H1 (cell line): ENCODE results near the gene KRT37. TPM values are rescaled to one million over a fixed set of nuclear protein-coding genes. Genes with fewer than 3 reads are reported as not detected.

ENCODE experiments used
- CTCF ChIA-PET: fragments of 300-600 bp; sonication (Branson Sonifier 250); formaldehyde crosslinking; loops from one replicate; lab custom pipeline; 2021; ENCODE audit not compliant: partially characterized antibody; lab: Charles Lee
- POLR2A ChIA-PET: fragments of 300-600 bp; sonication (Branson Sonifier 250); formaldehyde crosslinking; loops from one replicate; lab custom pipeline; 2021; ENCODE audit warnings: inconsistent platforms; ENCODE audit not compliant: partially characterized antibody; lab: Charles Lee
- DNase-seq, 2 experiments: peaks; one replicate each; pipeline versions ENCODE4 v3.0.0 to v3.0.0-alpha.2; 2010 to 2022; ENCODE audit warnings: low spot score in 2 of 2, low read depth in 1 of 2, mixed read lengths in 1 of 2
- FAIRE-seq: peaks from 2 replicates; lab custom pipeline; 2011; peaks lifted over from hg19 to GRCh38; lab: Jason Lieb, UNC
- H2AFZ ChIP-seq: 2 replicates; pipeline ENCODE4 v1.8.1; 2012; ENCODE audit warnings: low read length, inconsistent platforms
- H2AK5ac ChIP-seq: 2 replicates; pipeline ENCODE4 v1.6.1; 2013; ENCODE audit warnings: low read depth, low read length
- H2BK120ac ChIP-seq: replicated peaks from 2 replicates; pipeline ENCODE3; 2013; ENCODE audit warnings: low read depth, low read length, inconsistent platforms
- H2BK12ac ChIP-seq: 2 replicates; pipeline ENCODE4 v1.6.1; 2013; ENCODE audit warnings: low read depth, low read length
- H2BK15ac ChIP-seq: 2 replicates; pipeline ENCODE4 v1.6.1; 2013; ENCODE audit warnings: low read length
- H2BK20ac ChIP-seq: 2 replicates; pipeline ENCODE4 v1.6.1; 2013; ENCODE audit warnings: low read length
- H2BK5ac ChIP-seq: 2 replicates; pipeline ENCODE4 v1.6.1; 2013; ENCODE audit warnings: low read depth, low read length
- H3K14ac ChIP-seq: 2 replicates; pipeline ENCODE4 v1.6.1; 2013; ENCODE audit warnings: inconsistent platforms; ENCODE audit not compliant: insufficient read length
- H3K18ac ChIP-seq: 2 replicates; pipeline ENCODE4 v1.6.1; 2013; ENCODE audit warnings: low read length; ENCODE audit errors: extremely low read depth
- H3K23ac ChIP-seq: 2 replicates; pipeline ENCODE4 v1.6.1; 2013; ENCODE audit warnings: inconsistent platforms; ENCODE audit not compliant: insufficient read length
- H3K23me2 ChIP-seq: 2 replicates; pipeline ENCODE4 v1.6.1; 2013; ENCODE audit warnings: low read depth, low read length
- H3K27ac ChIP-seq: 2 replicates; pipeline ENCODE4 v1.6.1; 2011; ENCODE audit warnings: low read depth, low read length, inconsistent platforms
- H3K27me3 ChIP-seq, 4 experiments: replicated peaks in 1 of 4; 1 replicate in 1 of 4; 2 replicates in 3 of 4; pipeline versions ENCODE4 v1.6.1 to v1.8.1; 2011 to 2013; ENCODE audit warnings: low read length in 3 of 4, mild to moderate bottlenecking in 3 of 4, inconsistent platforms in 2 of 4, mixed read lengths in 2 of 4, moderate library complexity in 1 of 4; ENCODE audit not compliant: control insufficient read depth in 3 of 4, insufficient read depth in 3 of 4; ENCODE audit errors: extremely low read depth in 1 of 4
- H3K36me3 ChIP-seq, 4 experiments: 2 replicates each; pipeline versions ENCODE4 v1.6.1 to v1.8.1; 2011 to 2013; ENCODE audit warnings: mild to moderate bottlenecking in 4 of 4, low read length in 3 of 4, moderate library complexity in 2 of 4, control low read depth in 1 of 4, inconsistent platforms in 1 of 4; ENCODE audit not compliant: insufficient read depth in 4 of 4, control insufficient read depth in 2 of 4
- H3K4ac ChIP-seq: replicated peaks from 2 replicates; pipeline ENCODE3; 2013; ENCODE audit warnings: low read length, low read depth, mixed read lengths, inconsistent platforms; ENCODE audit not compliant: insufficient read length
- H3K4me1 ChIP-seq, 4 experiments: replicated peaks in 1 of 4; 1 replicate in 1 of 4; 2 replicates in 3 of 4; pipeline versions ENCODE4 v1.6.1 to v1.8.1; 2011 to 2013; ENCODE audit warnings: low read length in 3 of 4, inconsistent platforms in 2 of 4, mixed read lengths in 1 of 4; ENCODE audit not compliant: insufficient read depth in 4 of 4, control insufficient read depth in 3 of 4
- H3K4me2 ChIP-seq, 2 experiments: 2 replicates each; pipeline versions ENCODE4 v1.6.1 to v1.8.1; 2011 to 2013; ENCODE audit warnings: low read depth in 2 of 2, low read length in 2 of 2, control low read depth in 1 of 2, inconsistent platforms in 1 of 2, mild to moderate bottlenecking in 1 of 2; ENCODE audit not compliant: insufficient read depth in 1 of 2
- H3K4me3 ChIP-seq, 4 experiments: fragments of 200-600, 300-600 bp in 1 of 4; sonication (generic), shearing (Covaris generic), sonication (Bioruptor Twin) in 1 of 4; 2 replicates each; pipeline versions ENCODE4 v1.5.1 to v1.8.1; 2011 to 2016; ENCODE audit warnings: low read length in 4 of 4, low read depth in 3 of 4, control low read depth in 2 of 4, inconsistent platforms in 2 of 4, mild to moderate bottlenecking in 2 of 4, mixed read lengths in 1 of 4, moderate library complexity in 1 of 4; ENCODE audit not compliant: insufficient read depth in 2 of 4; ENCODE audit errors: extremely low read depth in 1 of 4
- H3K56ac ChIP-seq: replicated peaks from 2 replicates; pipeline ENCODE3; 2013; ENCODE audit warnings: low read depth, mild to moderate bottlenecking, mixed read lengths, low read length, inconsistent platforms; ENCODE audit not compliant: insufficient read length
- H3K79me1 ChIP-seq: 2 replicates; pipeline ENCODE4 v1.6.1; 2013; ENCODE audit warnings: low read depth, low read length, control low read depth
- H3K79me2 ChIP-seq, 2 experiments: 2 replicates each; pipeline versions ENCODE4 v1.6.1 to v1.8.1; 2012 to 2013; ENCODE audit warnings: low read length in 2 of 2, mild to moderate bottlenecking in 2 of 2, inconsistent platforms in 1 of 2; ENCODE audit not compliant: insufficient read depth in 2 of 2, control insufficient read depth in 1 of 2
- H3K9ac ChIP-seq, 4 experiments: replicated peaks in 1 of 4; 1 replicate in 1 of 4; 2 replicates in 3 of 4; pipeline versions ENCODE4 v1.6.1 to v1.8.1; 2011 to 2013; ENCODE audit warnings: low read depth in 3 of 4, low read length in 3 of 4, control low read depth in 2 of 4, mild to moderate bottlenecking in 2 of 4, moderate library complexity in 2 of 4, inconsistent platforms in 1 of 4; ENCODE audit errors: extremely low read depth in 1 of 4
- H3K9me3 ChIP-seq, 2 experiments: 2 replicates each; pipeline versions ENCODE4 v1.6.1 to v1.8.1; 2012 to 2013; ENCODE audit warnings: mild to moderate bottlenecking in 2 of 2, moderate library complexity in 2 of 2, control low read depth in 1 of 2, inconsistent platforms in 1 of 2, low read depth in 1 of 2, low read length in 1 of 2, mixed read lengths in 1 of 2; ENCODE audit not compliant: insufficient read depth in 2 of 2
- H4K20me1 ChIP-seq, 2 experiments: replicated peaks in 1 of 2; 2 replicates each; pipeline versions ENCODE3 to v1.8.1; 2011 to 2013; ENCODE audit warnings: inconsistent platforms in 2 of 2, low read length in 2 of 2, mild to moderate bottlenecking in 1 of 2; ENCODE audit not compliant: insufficient read depth in 2 of 2, control insufficient read depth in 1 of 2
- H4K5ac ChIP-seq: 2 replicates; pipeline ENCODE4 v1.6.1; 2013; ENCODE audit warnings: low read length, low read depth, mixed read lengths, inconsistent platforms; ENCODE audit not compliant: insufficient read length
- H4K8ac ChIP-seq: 2 replicates; pipeline ENCODE4 v1.8.0; 2013; ENCODE audit warnings: mild to moderate bottlenecking, moderate library complexity, low read length, inconsistent platforms; ENCODE audit not compliant: insufficient read depth; ENCODE audit errors: extremely low read depth
- H4K91ac ChIP-seq: replicated peaks from 2 replicates; pipeline ENCODE3; 2013; ENCODE audit warnings: low read length, mixed read lengths, inconsistent platforms; ENCODE audit not compliant: insufficient read length
- CHD2 ChIP-seq: IDR thresholded peaks from 2 replicates; pipeline ENCODE4 v1.6.1; 2012; ENCODE audit warnings: low read length, improper control_type of control experiment
- CREB1 ChIP-seq: IDR thresholded peaks from 2 replicates; pipeline ENCODE4 v1.6.1; 2012; ENCODE audit warnings: inconsistent platforms
- KDM1A ChIP-seq: fragments of 200-600, 300-600 bp; sonication (generic); IDR thresholded peaks from 2 replicates; pipeline ENCODE4 v1.7.1; 2016; ENCODE audit warnings: mild to moderate bottlenecking, low read length, borderline replicate concordance
- NANOG ChIP-seq: IDR thresholded peaks from 2 replicates; pipeline ENCODE4 v1.6.1; 2011; ENCODE audit warnings: low read length, low read depth, mild to moderate bottlenecking, inconsistent platforms; ENCODE audit not compliant: insufficient read depth, poor library complexity, severe bottlenecking
- POLR2AphosphoS5 ChIP-seq: IDR thresholded peaks from 2 replicates; pipeline ENCODE4 v1.6.1; 2011; ENCODE audit warnings: low read depth, low read length
- SIN3A ChIP-seq, 2 experiments: IDR thresholded peaks in 1 of 2; conservative IDR thresholded peaks in 1 of 2; 2 replicates each; pipeline ENCODE4 v1.6.1; 2011 to 2012; ENCODE audit warnings: low read length in 2 of 2, improper control_type of control experiment in 1 of 2, low read depth in 1 of 2, mild to moderate bottlenecking in 1 of 2
- SIRT6 ChIP-seq: IDR thresholded peaks from one replicate; pipeline ENCODE4 v1.7.1; 2012; ENCODE audit warnings: low read length, inconsistent platforms
- ZNF274 ChIP-seq: IDR thresholded peaks from 2 replicates; pipeline ENCODE4 v1.7.0; 2012; ENCODE audit warnings: low read length, borderline replicate concordance; ENCODE audit errors: extremely low read depth
- WGBS, 2 experiments: shearing (Covaris generic) in 1 of 2; methylation state at CpG; one replicate each; pipeline versions ENCODE4 v1.1.6 to v1.1.7; 2013 to 2015; ENCODE audit warnings: low lambda C conversion rate in 2 of 2, mixed read lengths in 2 of 2, inconsistent platforms in 1 of 2, low coverage in 1 of 2, missing lambda C conversion rate in 1 of 2; ENCODE audit not compliant: insufficient replicate concordance in 2 of 2, insufficient coverage in 1 of 2, insufficient read length in 1 of 2; ENCODE audit errors: extremely low coverage in 1 of 2, missing lambda C conversion rate in 1 of 2; 5-methylcytosine and 5-hydroxymethylcytosine counted together
- polyA plus RNA-seq, 7 experiments: library from polyadenylated mRNA; depleted of rRNA in 3 of 7; stranded (reverse) in 5 of 7; unstranded in 2 of 7; fragments of >200 nt in 5 of 7; fragments of 200-250 nt in 2 of 7; gene quantifications; 1 replicate in 5 of 7; 2 replicates in 1 of 7; 4 replicates in 1 of 7; pipeline versions ENCODE4 v1.2.1 to v1.2.3, GENCODE V29; 2011 to 2013; ENCODE audit warnings: missing spikeins in 2 of 7, mixed read lengths in 2 of 7
- total RNA-seq: library from RNA; stranded (reverse); fragmentation: NEBNext Ultra II Directional; extraction: Animal tissue kit (Norgen Biotek cat#: 25700); gene quantifications from 2 replicates; pipeline ENCODE4 v1.2.1, GENCODE V29; 2021

Gene KRT37
- total and polyA plus RNA-seq, 2 of the 8 experiments (the other 6 are each of a cell fraction or from before 2014, with no cell fraction given): not detected

- no peak overlapping the region for H4K91ac ChIP-seq
- H2BK12ac ChIP-seq: no peak overlapping the region
- H3K79me2 ChIP-seq: no peaks in the 10 kb centered on the region
- H3K27ac ChIP-seq: no peak overlapping the region
- ChIA-PET CTCF (interaction anchor here (0.6 to 1.5 kb wide), 2 partner anchors 19 to 128 kb away, joined by 3 to 4 read pairs; no protein-coding TSS in a partner anchor), POLR2A (no interaction called here)
- 84% methylated on average over 4 of the region's 4 CpGs; no CpG with 5 or more reads in 1 of the 2 experiments for WGBS, 2 experiments
- no peak overlapping the region for H3K14ac ChIP-seq
- H2BK120ac ChIP-seq: no peak overlapping the region
- H2BK15ac ChIP-seq: no peak overlapping the region
- FAIRE-seq (no peak), DNase-seq (no peak)
- no peaks in the 10 kb centered on the region for H3K27me3 ChIP-seq
- no peak overlapping the region for H4K5ac ChIP-seq
- no peaks in the 10 kb centered on the region for H3K79me1 ChIP-seq
- no peaks in the 10 kb centered on the region for H3K9me3 ChIP-seq
- H3K23me2 ChIP-seq: no peaks in the 10 kb centered on the region
- H4K8ac ChIP-seq: no peak overlapping the region
- no peak overlapping the region for H3K9ac ChIP-seq
- H3K4me1 ChIP-seq: no peaks in the 10 kb centered on the region; a peak in 1 of 7 replicates
- no peak overlapping the region for H2BK20ac ChIP-seq
- H2AK5ac ChIP-seq: no peak overlapping the region
- no peaks in the 10 kb centered on the region for H3K36me3 ChIP-seq
- no peak overlapping the region for H3K4me2 ChIP-seq
- H3K23ac ChIP-seq: no peak overlapping the region
- no peak overlapping the region for H2AFZ ChIP-seq
- no peak overlapping the region for H3K4ac ChIP-seq
- no peaks in the 10 kb centered on the region for H4K20me1 ChIP-seq
- no peak overlapping the region for H3K56ac ChIP-seq
- H3K4me3 ChIP-seq: no peak overlapping the region
- H2BK5ac ChIP-seq: no peak overlapping the region
- H3K18ac ChIP-seq: no peak overlapping the region
- TF ChIP-seq CREB1 (no peak), SIRT6 (no peak), SIN3A (conservative IDR thresholded peaks at IDR 0.05 in 1 of 2, IDR thresholded peaks at IDR 0.05 in 1 of 2; ENCODE audit: low read depth in 1 of 2, low read length in 2 of 2) (no peak), NANOG (no peak), POLR2AphosphoS5 (no peak), ZNF274 (no peak), CHD2 (no peak), KDM1A (no peak)
These were observed 4.3 kb downstream of the KRT37 start for GRCh38 chr17:41420134-41420533.
